22Rv1 (cell line): ENCODE data around the gene STEAP1B.

Experiments used
- ZFX ChIP-seq: fragments of 450-650 bp; IDR thresholded peaks from 2 replicates; pipeline ENCODE4 v1.6.1; 2017; ENCODE audit warnings: antibody characterized with exemption, borderline replicate concordance
- TF ChIP-seq, protein P1 (sequence below): fragments of 450-650 bp; IDR thresholded peaks from 2 replicates; pipeline ENCODE4 v1.5.1; 2017; ENCODE audit warnings: mild to moderate bottlenecking

DNA sequence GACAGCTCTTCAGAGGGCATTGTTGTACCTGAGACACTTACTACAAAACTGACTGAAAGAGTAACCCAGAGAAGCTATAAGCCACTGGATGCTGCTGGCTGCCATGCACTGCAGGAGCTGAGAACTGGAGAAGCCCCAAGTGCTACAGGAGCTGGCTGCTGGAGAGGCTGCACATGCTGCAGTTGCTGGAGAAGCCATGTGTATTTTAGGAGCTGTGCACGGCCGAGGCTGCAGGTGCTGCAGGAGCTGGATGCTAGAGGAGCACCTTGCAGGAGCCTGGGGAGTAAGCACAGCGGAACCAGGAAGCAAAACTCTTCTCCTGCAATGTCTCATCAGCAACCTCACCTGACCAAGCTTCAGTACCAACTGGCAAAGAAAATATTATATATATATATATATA lies 45.5 kb downstream of the STEAP1B start:
- TF ChIP-seq, protein P1, sequence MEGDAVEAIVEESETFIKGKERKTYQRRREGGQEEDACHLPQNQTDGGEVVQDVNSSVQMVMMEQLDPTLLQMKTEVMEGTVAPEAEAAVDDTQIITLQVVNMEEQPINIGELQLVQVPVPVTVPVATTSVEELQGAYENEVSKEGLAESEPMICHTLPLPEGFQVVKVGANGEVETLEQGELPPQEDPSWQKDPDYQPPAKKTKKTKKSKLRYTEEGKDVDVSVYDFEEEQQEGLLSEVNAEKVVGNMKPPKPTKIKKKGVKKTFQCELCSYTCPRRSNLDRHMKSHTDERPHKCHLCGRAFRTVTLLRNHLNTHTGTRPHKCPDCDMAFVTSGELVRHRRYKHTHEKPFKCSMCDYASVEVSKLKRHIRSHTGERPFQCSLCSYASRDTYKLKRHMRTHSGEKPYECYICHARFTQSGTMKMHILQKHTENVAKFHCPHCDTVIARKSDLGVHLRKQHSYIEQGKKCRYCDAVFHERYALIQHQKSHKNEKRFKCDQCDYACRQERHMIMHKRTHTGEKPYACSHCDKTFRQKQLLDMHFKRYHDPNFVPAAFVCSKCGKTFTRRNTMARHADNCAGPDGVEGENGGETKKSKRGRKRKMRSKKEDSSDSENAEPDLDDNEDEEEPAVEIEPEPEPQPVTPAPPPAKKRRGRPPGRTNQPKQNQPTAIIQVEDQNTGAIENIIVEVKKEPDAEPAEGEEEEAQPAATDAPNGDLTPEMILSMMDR, result no peak
- no peak for TF ChIP-seq ZFX
